ENCODE measurements around the gene PLA2G4A.
A peak's percentile ranks its signal among the peaks of the same experiment; 100 is the strongest.

The PLA2G4A gene

DNA sequence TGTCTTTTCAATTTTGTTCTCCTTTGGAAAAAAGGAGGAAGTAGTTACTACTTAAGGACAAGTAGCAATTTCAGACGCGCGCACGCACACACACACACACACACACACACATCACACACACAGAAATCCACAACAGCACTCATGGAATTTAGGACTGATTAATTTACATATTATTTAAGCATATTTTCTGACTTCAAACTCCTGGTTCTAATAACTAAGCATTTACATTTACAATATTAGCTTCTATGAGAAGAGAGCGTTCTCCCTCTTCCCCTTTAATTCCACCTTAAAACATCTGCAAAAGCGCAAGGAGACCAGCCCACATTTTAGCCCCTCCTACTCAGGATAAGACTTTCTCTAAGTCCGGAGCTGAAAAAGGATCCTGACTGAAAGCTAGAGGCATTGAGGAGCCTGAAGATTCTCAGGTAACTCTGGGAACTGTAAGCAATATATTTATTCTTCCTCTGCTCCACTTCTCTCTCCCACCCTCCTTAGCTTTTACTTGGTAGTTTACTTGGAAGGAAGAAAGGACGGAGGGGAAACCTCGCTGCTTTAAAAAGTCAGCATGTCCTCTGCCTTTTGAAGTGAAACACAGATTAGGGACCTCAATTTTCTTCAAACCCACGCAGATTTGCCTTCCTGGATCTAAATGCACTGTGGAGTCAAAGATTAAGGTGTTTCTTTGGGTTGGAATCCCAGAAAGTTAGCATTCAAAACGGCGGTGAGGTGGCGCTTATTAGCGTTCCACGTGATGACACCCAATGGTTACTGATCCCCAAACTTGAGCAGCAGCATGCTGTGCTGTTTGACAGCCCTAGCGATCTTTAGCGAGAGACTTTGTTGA is at the start of gene PLA2G4A:
Gene PLA2G4A (plus strand): TSS at position 339 of the 844 bp plus-strand sequence. CDS start 25,406 bp downstream, outside the sequence.
- in situ Hi-C loops (cut with HindIII; ENCODE audit: low pct_unique_long_range_greater_than_20kb, low sequenced_read_pairs), result no loop called here
- DNase-seq (ENCODE audit: low read depth in 1 of 2, low spot score in 1 of 2), result peak; percentile 23 to 76
- TF ChIP-seq JUND (IDR thresholded peaks at IDR 0.05; ENCODE audit: low read depth), result no peak

DNA sequence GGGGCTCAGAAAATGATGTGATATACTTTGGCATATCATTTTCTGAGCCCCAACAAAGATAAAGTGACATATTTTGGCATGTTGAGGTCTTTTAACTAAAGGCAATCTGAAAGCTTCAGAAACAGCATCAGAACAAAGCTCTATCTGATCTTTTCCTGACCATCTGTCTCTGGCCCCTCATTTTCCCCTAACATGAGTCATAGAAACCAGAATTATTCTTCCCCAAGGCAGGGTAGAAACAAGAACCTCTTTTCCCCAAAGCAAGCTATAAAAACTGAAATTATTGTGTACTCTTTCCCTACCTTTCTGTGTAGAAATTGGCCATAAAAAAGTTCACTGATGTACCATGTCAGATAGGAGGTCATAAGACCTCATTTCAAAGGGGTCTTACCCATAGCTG is 48.7 kb upstream of the PLA2G4A start:
- TF ChIP-seq JUND (IDR thresholded peaks at IDR 0.05; ENCODE audit: low read depth), result no peak

DNA sequence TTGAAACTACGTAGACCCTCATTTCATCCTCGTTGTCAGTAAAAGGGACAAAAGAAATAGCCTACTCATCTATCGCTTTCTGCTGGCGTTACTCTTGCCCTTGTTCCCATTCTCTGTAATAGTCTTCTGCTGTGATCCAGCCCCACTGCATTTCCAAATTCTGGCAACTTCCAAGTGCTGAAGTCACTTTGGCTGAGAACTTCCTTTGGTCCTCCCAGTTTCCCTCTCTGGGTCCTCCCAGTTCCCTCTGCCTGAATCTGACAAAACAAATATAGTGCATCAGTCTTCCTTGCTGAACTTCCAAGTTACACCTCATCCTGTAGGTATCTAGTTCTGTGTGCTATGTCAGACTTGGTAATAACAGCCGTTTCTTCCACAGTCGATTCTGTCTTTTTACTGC is 47.0 kb upstream of the PLA2G4A start:
- TF ChIP-seq JUND (IDR thresholded peaks at IDR 0.05; ENCODE audit: low read depth), result no peak
- in situ Hi-C loops (cut with HindIII; ENCODE audit: low pct_unique_long_range_greater_than_20kb, low sequenced_read_pairs), result no loop called here

More for the DNA sequence above, 48.7 kb upstream of the PLA2G4A start:
- in situ Hi-C loops (cut with HindIII; ENCODE audit: low pct_unique_long_range_greater_than_20kb, low sequenced_read_pairs), result no loop called here
- no peak for DNase-seq (ENCODE audit: low read depth in 1 of 2, low spot score in 1 of 2)

DNA sequence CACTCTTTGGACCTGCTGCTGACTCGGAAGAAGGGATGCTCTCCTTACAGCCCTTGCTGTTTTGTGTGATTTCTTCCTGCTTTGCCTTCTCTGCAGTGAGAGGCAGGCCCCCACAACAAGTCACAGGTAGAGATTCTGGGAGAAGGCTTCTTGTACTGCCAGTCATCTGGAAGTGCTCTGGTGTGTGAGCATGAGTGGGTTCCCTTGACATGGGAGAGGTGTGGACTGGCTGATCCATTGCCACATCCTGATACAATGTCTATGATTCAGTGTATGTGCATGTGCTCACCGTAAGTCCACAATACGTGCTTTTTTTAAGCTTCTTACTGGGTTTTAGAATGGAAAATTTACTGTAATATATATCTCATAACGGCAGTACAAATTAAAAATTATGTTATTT is 46.0 kb upstream of the PLA2G4A start:
- TF ChIP-seq JUND (IDR thresholded peaks at IDR 0.05; ENCODE audit: low read depth), result no peak
- DNase-seq (ENCODE audit: low read depth in 1 of 2, low spot score in 1 of 2), result no peak
- in situ Hi-C loops (cut with HindIII; ENCODE audit: low pct_unique_long_range_greater_than_20kb, low sequenced_read_pairs), result no loop called here

More for the DNA sequence above, 47.0 kb upstream of the PLA2G4A start:
- no peak for DNase-seq (ENCODE audit: low read depth in 1 of 2, low spot score in 1 of 2)

DNA sequence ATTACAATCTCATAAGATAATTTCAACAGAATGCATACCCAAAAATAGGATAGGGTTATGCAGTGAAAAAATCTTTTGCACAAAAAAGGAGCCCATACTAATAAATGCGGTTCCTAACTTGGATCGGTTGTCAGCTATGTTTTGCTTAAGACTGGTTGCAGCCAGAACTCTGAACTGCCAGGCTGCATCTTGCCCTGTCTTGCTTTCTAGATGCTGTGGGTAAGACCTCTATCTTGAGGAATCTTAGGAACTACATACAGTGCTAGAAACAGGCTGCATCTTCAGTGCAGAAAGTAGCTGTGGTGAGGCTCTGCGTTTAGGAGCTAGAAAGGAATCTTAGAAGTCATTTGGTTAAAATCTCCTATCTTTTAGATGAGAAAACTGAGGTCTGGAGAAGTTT is 45.6 kb upstream of the PLA2G4A start:
- in situ Hi-C loops (cut with HindIII; ENCODE audit: low pct_unique_long_range_greater_than_20kb, low sequenced_read_pairs), result no loop called here
- TF ChIP-seq JUND (IDR thresholded peaks at IDR 0.05; ENCODE audit: low read depth), result no peak
- DNase-seq (ENCODE audit: low read depth in 1 of 2, low spot score in 1 of 2), result no peak

DNA sequence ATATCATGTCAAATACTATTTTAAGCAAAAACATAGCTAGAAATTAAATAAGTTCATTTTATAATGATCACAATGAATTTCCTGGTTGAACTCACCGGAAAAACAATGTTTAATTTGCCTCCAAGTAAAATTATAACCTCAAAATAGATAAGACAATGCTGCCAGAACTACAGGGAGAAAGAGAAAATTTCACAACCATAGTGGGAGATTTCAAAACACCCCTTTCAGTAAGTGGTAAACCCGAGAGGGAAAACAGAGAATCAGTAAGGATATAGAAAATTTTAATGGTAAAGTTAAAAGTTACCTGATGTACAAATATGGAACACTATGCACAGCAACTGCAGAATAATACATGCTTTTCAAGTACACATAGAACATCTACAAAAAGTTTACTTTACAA is 43.2 kb upstream of the PLA2G4A start:
- no peak for TF ChIP-seq JUND (IDR thresholded peaks at IDR 0.05; ENCODE audit: low read depth)
- no peak for DNase-seq (ENCODE audit: low read depth in 1 of 2, low spot score in 1 of 2)
- in situ Hi-C loops (cut with HindIII; ENCODE audit: low pct_unique_long_range_greater_than_20kb, low sequenced_read_pairs), result no loop called here

DNA sequence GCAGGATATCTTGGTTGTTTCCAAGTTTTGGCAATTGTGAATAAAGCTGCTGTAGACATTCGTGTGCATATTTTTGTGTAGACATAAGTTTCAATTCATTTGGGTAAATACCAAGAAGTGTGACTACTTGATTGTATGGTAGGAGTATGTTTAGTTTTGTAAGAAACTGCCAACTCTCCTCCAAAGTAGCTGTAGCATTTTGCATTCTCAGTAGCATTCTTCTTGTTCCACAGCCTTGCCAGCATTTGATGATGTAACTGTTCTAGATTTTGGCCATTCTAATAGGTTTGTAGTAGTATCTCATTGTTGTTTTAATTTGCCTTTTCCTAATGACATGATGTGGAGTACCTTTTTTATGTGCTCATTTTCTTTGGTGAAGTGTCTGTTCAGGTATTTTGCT is 38.6 kb upstream of the PLA2G4A start:
- no peak for TF ChIP-seq JUND (IDR thresholded peaks at IDR 0.05; ENCODE audit: low read depth)
- no peak for DNase-seq (ENCODE audit: low read depth in 1 of 2, low spot score in 1 of 2)
- in situ Hi-C loops (cut with HindIII; ENCODE audit: low pct_unique_long_range_greater_than_20kb, low sequenced_read_pairs), result no loop called here

DNA sequence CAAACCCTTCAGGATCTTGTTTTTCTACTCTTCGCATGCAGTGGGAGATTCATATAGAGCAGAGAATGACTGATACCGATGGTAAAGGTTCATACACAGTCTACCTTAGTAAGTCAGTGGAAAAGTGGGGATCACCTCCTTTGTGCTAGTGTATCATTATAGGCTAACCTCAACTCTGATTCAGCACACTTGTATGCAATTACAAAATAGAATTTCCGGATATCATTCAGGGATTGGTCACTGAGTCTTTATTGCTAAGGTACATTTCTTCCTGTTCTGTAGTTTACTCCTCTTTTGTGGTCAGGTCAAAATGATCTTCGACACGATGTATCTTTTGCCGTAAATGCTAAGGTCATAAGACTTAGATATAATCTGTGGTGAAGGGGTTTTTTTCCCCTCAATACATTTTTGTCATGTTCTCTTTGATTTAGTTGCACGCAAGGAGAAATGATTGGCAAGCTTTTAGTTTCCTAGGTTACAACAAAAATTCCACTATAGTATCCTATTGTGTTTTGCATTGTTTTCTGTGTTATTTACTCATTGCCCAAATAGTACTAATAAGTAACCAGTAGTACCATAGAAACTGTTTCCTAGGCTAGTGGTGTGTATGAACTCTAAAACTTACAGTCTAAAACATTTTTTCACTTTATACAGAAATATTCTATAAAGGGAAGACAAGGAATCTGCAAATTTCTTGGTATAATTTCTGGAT is 35.7 kb upstream of the PLA2G4A start:
- no peak for DNase-seq (ENCODE audit: low read depth in 1 of 2, low spot score in 1 of 2)
- in situ Hi-C loops (cut with HindIII; ENCODE audit: low pct_unique_long_range_greater_than_20kb, low sequenced_read_pairs), result no loop called here

DNA sequence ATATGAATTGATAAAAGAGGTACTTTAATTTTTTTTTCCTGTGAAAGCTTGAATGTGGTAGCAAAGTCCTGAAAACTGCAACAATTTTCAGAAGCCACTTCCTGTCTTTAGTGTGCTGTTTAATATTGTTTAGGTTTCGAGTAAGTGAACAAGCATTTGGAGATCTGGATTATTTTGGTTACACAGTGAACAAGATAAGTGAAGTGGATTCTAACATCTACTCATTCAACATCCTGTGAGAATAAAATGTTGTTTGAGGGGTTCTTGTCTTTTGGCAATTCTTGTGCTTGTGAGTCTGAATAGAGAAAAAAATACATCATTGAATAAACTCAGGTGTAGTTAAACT is 35.2 kb upstream of the PLA2G4A start:
- TF ChIP-seq JUND (IDR thresholded peaks at IDR 0.05; ENCODE audit: low read depth), result no peak
- DNase-seq (ENCODE audit: low read depth in 1 of 2, low spot score in 1 of 2), result no peak
- in situ Hi-C loops (cut with HindIII; ENCODE audit: low pct_unique_long_range_greater_than_20kb, low sequenced_read_pairs), result no loop called here

More for the DNA sequence above, 35.7 kb upstream of the PLA2G4A start:
- TF ChIP-seq JUND (IDR thresholded peaks at IDR 0.05; ENCODE audit: low read depth), result no peak

DNA sequence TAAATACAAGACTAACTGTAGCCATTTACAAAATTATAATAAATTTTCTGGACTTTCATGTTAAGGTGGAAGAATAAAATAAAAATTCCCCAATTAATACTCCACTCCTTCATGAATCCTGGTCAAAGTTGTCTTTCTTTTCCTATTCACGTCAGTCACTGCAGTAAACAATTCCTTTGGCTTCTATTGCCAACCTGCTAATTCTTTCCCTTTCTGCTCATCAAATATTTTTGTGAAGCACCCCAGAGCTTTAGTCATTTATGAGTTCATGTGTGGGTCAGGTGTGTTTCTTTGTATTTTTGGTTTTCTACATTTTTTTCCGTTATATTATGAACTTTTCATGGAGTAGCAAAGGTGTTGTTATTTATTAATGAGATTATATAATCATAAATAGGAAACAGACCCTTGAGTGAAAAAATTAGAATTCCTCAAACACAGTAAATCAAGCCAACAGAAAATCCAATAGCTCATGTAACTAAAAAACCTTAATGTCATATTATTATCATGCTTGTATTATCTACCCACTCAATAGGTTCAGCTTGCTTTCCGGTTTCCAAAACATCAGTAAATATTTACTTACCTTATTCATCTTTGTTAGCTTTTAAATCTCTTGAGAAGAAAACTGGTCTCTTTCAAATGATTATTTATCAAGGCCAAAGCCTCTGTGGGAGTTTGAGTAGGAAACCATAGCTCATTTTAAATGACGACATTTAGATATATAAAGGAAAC is 29.6 kb upstream of the PLA2G4A start:
- TF ChIP-seq JUND (IDR thresholded peaks at IDR 0.05; ENCODE audit: low read depth), result no peak

DNA sequence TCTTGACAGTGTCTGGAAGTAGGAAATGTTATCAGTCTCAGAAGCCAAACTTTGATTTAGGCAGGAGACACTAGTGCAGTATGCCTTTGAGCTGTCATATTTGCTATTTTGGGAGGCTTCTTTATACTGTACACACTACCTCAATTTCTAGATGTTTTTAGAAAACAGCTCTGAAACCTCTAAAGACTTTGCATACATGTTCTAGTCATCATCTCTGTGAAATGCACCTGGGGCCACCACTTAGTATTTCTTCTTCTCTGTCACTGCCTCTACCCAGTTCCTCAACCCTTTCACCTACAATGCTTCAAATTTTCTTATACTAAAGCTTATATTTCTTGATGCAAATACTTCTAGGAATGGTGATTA is 29.1 kb upstream of the PLA2G4A start:
- in situ Hi-C loops (cut with HindIII; ENCODE audit: low pct_unique_long_range_greater_than_20kb, low sequenced_read_pairs), result no loop called here
- no peak for DNase-seq (ENCODE audit: low read depth in 1 of 2, low spot score in 1 of 2)

More for the DNA sequence above, 29.6 kb upstream of the PLA2G4A start:
- DNase-seq (ENCODE audit: low read depth in 1 of 2, low spot score in 1 of 2), result no peak
- in situ Hi-C loops (cut with HindIII; ENCODE audit: low pct_unique_long_range_greater_than_20kb, low sequenced_read_pairs), result no loop called here

DNA sequence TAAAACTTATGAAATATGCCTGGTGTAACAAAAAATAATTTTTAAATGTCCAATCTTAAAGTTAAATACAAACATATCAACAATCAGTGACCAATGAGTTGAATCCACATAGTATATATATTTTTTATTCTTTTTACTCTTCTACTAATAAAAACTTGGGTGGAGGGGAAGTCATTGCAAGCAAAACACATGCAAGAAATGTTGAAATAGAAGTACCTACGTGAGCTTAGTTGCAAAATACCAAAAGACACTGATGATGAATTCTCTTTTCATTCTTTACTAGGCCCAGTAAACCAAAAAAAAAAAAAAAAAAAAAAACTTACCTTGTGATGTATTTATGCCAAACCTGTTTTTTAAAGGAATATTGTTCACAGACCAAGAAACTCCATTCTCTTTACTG is 26.4 kb upstream of the PLA2G4A start:
- TF ChIP-seq JUND (IDR thresholded peaks at IDR 0.05; ENCODE audit: low read depth), result no peak
- in situ Hi-C loops (cut with HindIII; ENCODE audit: low pct_unique_long_range_greater_than_20kb, low sequenced_read_pairs), result no loop called here
- DNase-seq (ENCODE audit: low read depth in 1 of 2, low spot score in 1 of 2), result no peak

More for the DNA sequence above, 29.1 kb upstream of the PLA2G4A start:
- no peak for TF ChIP-seq JUND (IDR thresholded peaks at IDR 0.05; ENCODE audit: low read depth)

DNA sequence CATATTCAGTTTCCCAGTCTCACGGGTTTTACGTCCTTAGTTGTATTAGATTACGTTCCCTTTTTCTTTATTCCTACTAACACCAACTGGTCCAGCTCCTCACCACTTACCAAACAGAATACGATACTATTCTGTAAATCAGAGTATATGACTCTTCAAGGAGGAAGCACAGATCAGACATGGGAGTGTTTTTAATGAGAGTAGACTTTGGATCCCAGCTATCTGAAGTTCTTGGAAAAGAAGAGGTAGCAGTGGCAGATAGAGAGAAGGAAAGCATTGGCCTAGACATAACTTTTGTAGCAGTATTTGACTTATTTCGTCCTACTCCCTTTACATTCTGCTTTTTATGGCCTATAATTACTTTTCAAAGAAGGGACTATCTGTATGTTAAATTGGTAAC is 24.1 kb upstream of the PLA2G4A start:
- no peak for TF ChIP-seq JUND (IDR thresholded peaks at IDR 0.05; ENCODE audit: low read depth)
- in situ Hi-C loops (cut with HindIII; ENCODE audit: low pct_unique_long_range_greater_than_20kb, low sequenced_read_pairs), result no loop called here
- DNase-seq (ENCODE audit: low read depth in 1 of 2, low spot score in 1 of 2), result no peak

All from T47D (cell line).